Mucosa of descending colon (tissue), 3 donors: ENCODE data around the gene TC2N. TPM values are rescaled to one million over a fixed set of nuclear protein-coding genes. Genes with fewer than 3 reads are reported as not detected.
"Not testable (repeated sequence)": the region's sequence is repeated elsewhere in the genome, so short reads cannot be mapped to it uniquely, and the experiment has no call there.

Experiments
- ATAC-seq: fragments of 200-7000 bp; cut with Tn5 transposase; one replicate; pipeline ENCODE4 v1.9.1; 2020; ENCODE audit warnings: mild to moderate bottlenecking, moderate library complexity
- DNase-seq, 3 donors: peaks; one replicate each; pipeline ENCODE4 v3.0.0-alpha.2; 2020
- H3K36me3 ChIP-seq: fragments of 200-600 bp; one replicate; pipeline ENCODE4 v1.8.0; 2021; ENCODE audit warnings: low read depth, mild to moderate bottlenecking
- H3K4me1 ChIP-seq: fragments of 200-600 bp; one replicate; pipeline ENCODE4 v1.8.0; 2021; ENCODE audit warnings: low read depth, mild to moderate bottlenecking
- H3K4me3 ChIP-seq: fragments of 200-600 bp; one replicate; pipeline ENCODE4 v1.8.0; 2021; ENCODE audit warnings: mild to moderate bottlenecking
- H3K9me3 ChIP-seq: fragments of 200-600 bp; one replicate; pipeline ENCODE4 v1.8.0; 2021; ENCODE audit warnings: mild to moderate bottlenecking
- CTCF ChIP-seq: fragments of 200-600 bp; IDR thresholded peaks from one replicate; pipeline ENCODE4 v1.8.0; 2022; ENCODE audit warnings: antibody characterized with exemption, mild to moderate bottlenecking
- intact Hi-C, 2 donors: fragments of 100-400 bp; cut with DNase I in 1 of 2; cut with micrococcal nuclease in 1 of 2; formaldehyde crosslinking; loops; one replicate each; pipeline versions ENCODE4 v1.11.0 to v1.11.1; 2022; cut with DNase I, micrococcal nuclease
- total RNA-seq, 3 donors: library from RNA; stranded (reverse); fragmentation: NEBNext Ultra II Directional in 2 of 3; extraction: Animal tissue kit (Norgen Biotek cat#: 25700) in 2 of 3; gene quantifications; one replicate each; pipeline versions ENCODE4 v1.2.1 to v1.2.4, GENCODE V29; 2021 to 2023
- donor health status: DM: no; HTN: no; CAD: no; lungs with moderate emphysema.
- donor health status: DM: no; HTN: no; CAD: no.
- donor health status: DM: no; HTN: yes; CAD: no.

TC2N gene
- total RNA-seq, 3 donors from 2014 or later = 39.0 to 75.1 (median 63.6) TPM

- H3K36me3 ChIP-seq = no peaks in the 10 kb centered on the region
- no peak for TF ChIP-seq CTCF
- intact Hi-C loops = no loop called here
- ATAC-seq = no peak
- no peak overlapping the region for H3K4me3 ChIP-seq
- no peaks in the 10 kb centered on the region for H3K9me3 ChIP-seq
- peaks cover 8% of the 10 kb centered on the region for H3K4me1 ChIP-seq
- DNase-seq = no peak
Measured at GRCh38 chr14:91748049-91748448, 119.3 kb downstream of the TC2N start.

GRCh38 chr14:91745344-91745743 lies 122.0 kb downstream of the TC2N start:
- Histone ChIP-seq H3K4me3 (no peak overlapping the region), H3K4me1 (peaks cover 8% of the 10 kb centered on the region), H3K9me3 (no peaks in the 10 kb centered on the region), H3K36me3 (no peaks in the 10 kb centered on the region)
- no peak for TF ChIP-seq CTCF
- no peak for ATAC-seq
- DNase-seq = no peak
- intact Hi-C loops = no loop called here

- DNase-seq (peak in 2 of 3 donors; percentile 52 to 80), ATAC-seq (peak; percentile 98)
- H3K36me3 ChIP-seq = no peaks in the 10 kb centered on the region
- H3K4me3 ChIP-seq = no peak overlapping the region
- no peaks in the 10 kb centered on the region for H3K9me3 ChIP-seq
- TF ChIP-seq CTCF = no peak
- H3K4me1 ChIP-seq = peaks cover 8% of the 10 kb centered on the region
- intact Hi-C loops = no loop called here
Measured at GRCh38 chr14:91744068-91744480, 123.3 kb downstream of the TC2N start.

GRCh38 chr14:91743305-91743653 lies 124.1 kb downstream of the TC2N start:
- intact Hi-C loops = no loop called here
- DNase-seq (no peak), ATAC-seq (no peak)
- Histone ChIP-seq H3K4me1 (peaks cover 8% of the 10 kb centered on the region), H3K9me3 (no peaks in the 10 kb centered on the region), H3K4me3 (no peak overlapping the region), H3K36me3 (no peaks in the 10 kb centered on the region)
- no peak for TF ChIP-seq CTCF

- no peak for TF ChIP-seq CTCF
- intact Hi-C loops = no loop called here
- DNase-seq (no peak), ATAC-seq (no peak)
- Histone ChIP-seq H3K4me3 (no peak overlapping the region), H3K9me3 (no peaks in the 10 kb centered on the region), H3K4me1 (peaks cover 8% of the 10 kb centered on the region), H3K36me3 (no peaks in the 10 kb centered on the region)
Measured at GRCh38 chr14:91742621-91743304, 124.6 kb downstream of the TC2N start.

- DNase-seq, H3K36me3 ChIP-seq, H3K9me3 ChIP-seq, intact Hi-C loops, H3K4me1 ChIP-seq, H3K4me3 ChIP-seq, ATAC-seq: not testable (repeated sequence)
Measured at GRCh38 chr14:91739867-91740266, 127.5 kb downstream of the TC2N start.
